ENCODE data around the gene PACRG.

PACRG gene

GRCh38 chr6:163324326-163324687 is 596.5 kb downstream of the PACRG start:
- DNase-seq: no peak

- no peak for DNase-seq
These were observed 597.1 kb downstream of the PACRG start for GRCh38 chr6:163324688-163325389.

GRCh38 chr6:163325390-163325784 is 597.6 kb downstream of the PACRG start:
- no peak for DNase-seq

- DNase-seq: no peak
These were observed 599.5 kb downstream of the PACRG start for GRCh38 chr6:163327165-163327880.

GRCh38 chr6:163327921-163328320 is 600.1 kb downstream of the PACRG start:
- DNase-seq: no peak

- no peak for DNase-seq
These were observed 600.6 kb downstream of the PACRG start for GRCh38 chr6:163328411-163328810.

GRCh38 chr6:163329991-163330390 is 602.2 kb downstream of the PACRG start:
- DNase-seq: no peak

- no peak for DNase-seq
These were observed 603.5 kb downstream of the PACRG start for GRCh38 chr6:163331245-163331644.

GRCh38 chr6:163332575-163332974 is 604.8 kb downstream of the PACRG start:
- DNase-seq: no peak

- DNase-seq: no peak
These were observed 605.3 kb downstream of the PACRG start for GRCh38 chr6:163333038-163333437.

GRCh38 chr6:163333701-163334663 is 606.2 kb downstream of the PACRG start:
- DNase-seq: no peak

GRCh38 chr6:163335056-163335455 is 607.3 kb downstream of the PACRG start:
- no peak for DNase-seq

GRCh38 chr6:163335671-163336545 is 608.1 kb downstream of the PACRG start:
- no peak for DNase-seq

- no peak for DNase-seq
These were observed 609.2 kb downstream of the PACRG start for GRCh38 chr6:163336961-163337360.

GRCh38 chr6:163337958-163338357 is 610.2 kb downstream of the PACRG start:
- DNase-seq: no peak

GRCh38 chr6:163338671-163339405 is 611.1 kb downstream of the PACRG start:
- no peak for DNase-seq

GRCh38 chr6:163339466-163339865 is 611.7 kb downstream of the PACRG start:
- no peak for DNase-seq

GRCh38 chr6:163340201-163340887 is 612.6 kb downstream of the PACRG start:
- DNase-seq: no peak

- DNase-seq: no peak
These were observed 613.7 kb downstream of the PACRG start for GRCh38 chr6:163341224-163342061.

Measured in NCI-H2227 treated with DMSO at 0.1 percent for 48 hours (cell line).